ENCODE data around the gene ELP1.
"Not testable (repeated sequence)": the region's sequence is repeated elsewhere in the genome, so short reads cannot be mapped to it uniquely, and the experiment has no call there.

ELP1 gene

GRCh38 chr9:108861997-108862396 lies 71.9 kb downstream of the ELP1 start, which contains the start of gene ACTL7A:
Gene ACTL7A (plus strand): TSS chr9:108862266. CDS start chr9:108862323, 57 bp downstream.
- DNase-seq: no peak
- intact Hi-C loops (cut with DNase I): no loop called here

- intact Hi-C loops (cut with DNase I): no loop called here
- no peak for DNase-seq
Measured at GRCh38 chr9:108861464-108861863, 72.5 kb downstream of the ELP1 start.

GRCh38 chr9:108860764-108861163 lies 73.2 kb downstream of the ELP1 start:
- intact Hi-C loops (cut with DNase I): no loop called here
- DNase-seq: no peak

- no peak for DNase-seq
- intact Hi-C loops (cut with DNase I): no loop called here
Measured at GRCh38 chr9:108860354-108860753, 73.6 kb downstream of the ELP1 start.

- DNase-seq: no peak
- intact Hi-C loops (cut with DNase I): no loop called here
Measured at GRCh38 chr9:108859459-108860114, 74.3 kb downstream of the ELP1 start.

- intact Hi-C loops (cut with DNase I): no loop called here
- DNase-seq: no peak
Measured at GRCh38 chr9:108857572-108857971, 76.4 kb downstream of the ELP1 start.

GRCh38 chr9:108855888-108856287 lies 78.0 kb downstream of the ELP1 start, which contains the start of gene ACTL7B:
Gene ACTL7B (minus strand): TSS chr9:108855986. CDS start chr9:108855930, 56 bp downstream.
- intact Hi-C loops (cut with DNase I): no loop called here
- DNase-seq: no peak

- intact Hi-C loops (cut with DNase I): no loop called here
Measured at GRCh38 chr9:108855529-108855886, 78.4 kb downstream of the ELP1 start.

GRCh38 chr9:108854641-108855528 lies 79.0 kb downstream of the ELP1 start:
- DNase-seq: peak in 26 of 42 donors; percentile 7 to 56 (median 26)

More at GRCh38 chr9:108855529-108855886, 78.4 kb downstream of the ELP1 start:
- DNase-seq: no peak

GRCh38 chr9:108854094-108854493 lies 79.8 kb downstream of the ELP1 start:
- intact Hi-C loops (cut with DNase I): no loop called here
- no peak for DNase-seq

More at GRCh38 chr9:108854641-108855528, 79.0 kb downstream of the ELP1 start:
- intact Hi-C loops (cut with DNase I): no loop called here

- intact Hi-C loops (cut with DNase I): no loop called here
- no peak for DNase-seq
Measured at GRCh38 chr9:108852079-108852478, 81.8 kb downstream of the ELP1 start.

GRCh38 chr9:108851138-108851537 lies 82.8 kb downstream of the ELP1 start:
- intact Hi-C loops (cut with DNase I): no loop called here
- DNase-seq: no peak

- DNase-seq: peak in 2 of 42 donors; percentile 7 to 8
- intact Hi-C loops (cut with DNase I): no loop called here
Measured at GRCh38 chr9:108850293-108850897, 83.5 kb downstream of the ELP1 start.

GRCh38 chr9:108848296-108848695 lies 85.6 kb downstream of the ELP1 start:
- DNase-seq; intact Hi-C loops (cut with DNase I): not testable (repeated sequence)

GRCh38 chr9:108845947-108846346 lies 88.0 kb downstream of the ELP1 start:
- DNase-seq: no peak
- intact Hi-C loops (cut with DNase I): no loop called here

- no peak for DNase-seq
- intact Hi-C loops (cut with DNase I): no loop called here
Measured at GRCh38 chr9:108845507-108845906, 88.4 kb downstream of the ELP1 start.

- no peak for DNase-seq
- intact Hi-C loops (cut with DNase I): no loop called here
Measured at GRCh38 chr9:108844856-108845255, 89.1 kb downstream of the ELP1 start.

GRCh38 chr9:108844391-108844790 lies 89.5 kb downstream of the ELP1 start:
- no peak for DNase-seq
- intact Hi-C loops (cut with DNase I): no loop called here

GRCh38 chr9:108842610-108843295 lies 91.2 kb downstream of the ELP1 start:
- DNase-seq: no peak
- intact Hi-C loops (cut with DNase I): no loop called here

All from head of caudate nucleus (tissue), 42 donors.